Esophagus muscularis mucosa (tissue), 4 donors: ENCODE results near the gene DNMBP.

ENCODE experiments used
- EP300 ChIP-seq: sonication (generic); formaldehyde crosslinking; IDR thresholded peaks from one replicate; pipeline ENCODE4 v1.6.1; 2017; ENCODE audit warnings: antibody characterized with exemption
- POLR2A ChIP-seq: fragments of 450-650 bp; IDR thresholded peaks from one replicate; pipeline ENCODE4 v1.6.1; 2017; ENCODE audit warnings: antibody characterized with exemption, moderate library complexity, mild to moderate bottlenecking, low read depth
- TF ChIP-seq, protein P1 (sequence below), 3 experiments: fragments of 200-600 bp in 2 of 3; fragments of 450-650 bp in 1 of 3; sonication (generic) in 2 of 3; IDR thresholded peaks; one replicate each; pipeline ENCODE4 v1.5.1; 2017 to 2019; ENCODE audit warnings: antibody characterized with exemption in 3 of 3, mild to moderate bottlenecking in 2 of 3, moderate library complexity in 1 of 3

DNA sequence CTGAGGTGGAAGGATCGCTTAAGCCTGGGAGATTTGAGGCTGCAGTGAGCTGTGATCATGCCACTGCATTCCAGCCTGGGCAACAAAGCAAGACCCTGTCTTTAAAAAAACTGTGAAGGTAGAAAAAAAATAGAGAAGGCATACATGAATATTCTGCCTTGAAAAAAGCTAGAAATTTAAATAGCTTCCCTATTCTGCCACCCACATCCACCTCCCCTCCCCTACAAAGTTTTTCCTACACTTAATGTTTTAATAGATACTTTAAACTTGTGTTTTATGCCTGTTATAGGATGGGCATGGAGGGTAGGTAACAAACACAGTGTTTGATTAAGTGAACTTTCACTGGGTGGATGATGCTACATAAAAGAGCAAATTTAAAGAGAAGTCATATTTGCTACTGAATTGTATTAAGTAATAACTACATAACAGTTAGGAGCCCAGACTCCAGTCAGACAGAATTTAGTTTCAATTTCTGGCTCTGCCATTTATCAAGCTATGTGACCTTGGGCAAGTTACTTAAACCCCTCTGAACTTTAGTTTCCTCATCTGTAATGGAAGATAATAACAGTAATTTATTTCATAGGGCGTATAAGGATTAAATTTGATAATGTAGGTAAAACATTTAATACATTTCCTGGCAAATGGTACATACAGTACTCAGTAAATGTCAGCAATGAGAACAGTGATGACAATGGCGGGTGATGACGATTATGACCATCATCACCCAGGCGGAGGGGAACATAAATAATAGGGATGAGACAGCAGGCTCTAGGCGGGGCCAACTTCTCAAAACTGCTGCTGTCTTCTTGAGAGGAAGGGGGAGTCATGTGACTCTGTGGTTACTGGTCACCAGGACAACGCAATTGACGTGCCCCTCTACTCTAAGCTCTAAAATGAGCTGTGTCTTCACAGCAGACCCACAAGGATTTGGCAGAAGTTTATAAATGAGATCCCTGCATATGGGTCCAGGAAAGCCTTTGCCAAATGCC lies 15.8 kb downstream of the DNMBP start:
- TF ChIP-seq, protein P1, sequence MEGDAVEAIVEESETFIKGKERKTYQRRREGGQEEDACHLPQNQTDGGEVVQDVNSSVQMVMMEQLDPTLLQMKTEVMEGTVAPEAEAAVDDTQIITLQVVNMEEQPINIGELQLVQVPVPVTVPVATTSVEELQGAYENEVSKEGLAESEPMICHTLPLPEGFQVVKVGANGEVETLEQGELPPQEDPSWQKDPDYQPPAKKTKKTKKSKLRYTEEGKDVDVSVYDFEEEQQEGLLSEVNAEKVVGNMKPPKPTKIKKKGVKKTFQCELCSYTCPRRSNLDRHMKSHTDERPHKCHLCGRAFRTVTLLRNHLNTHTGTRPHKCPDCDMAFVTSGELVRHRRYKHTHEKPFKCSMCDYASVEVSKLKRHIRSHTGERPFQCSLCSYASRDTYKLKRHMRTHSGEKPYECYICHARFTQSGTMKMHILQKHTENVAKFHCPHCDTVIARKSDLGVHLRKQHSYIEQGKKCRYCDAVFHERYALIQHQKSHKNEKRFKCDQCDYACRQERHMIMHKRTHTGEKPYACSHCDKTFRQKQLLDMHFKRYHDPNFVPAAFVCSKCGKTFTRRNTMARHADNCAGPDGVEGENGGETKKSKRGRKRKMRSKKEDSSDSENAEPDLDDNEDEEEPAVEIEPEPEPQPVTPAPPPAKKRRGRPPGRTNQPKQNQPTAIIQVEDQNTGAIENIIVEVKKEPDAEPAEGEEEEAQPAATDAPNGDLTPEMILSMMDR (IDR thresholded peaks at IDR 0.05), result no peak
- TF ChIP-seq EP300 (peak; percentile 86), POLR2A (no peak)
